Fibroblast of villous mesenchyme (primary cell): Measurements from ENCODE around the gene SORBS1. TPM values are rescaled to one million over a fixed set of nuclear protein-coding genes. Genes with fewer than 3 reads are reported as not detected.

ENCODE experiments used
- DNase-seq: peaks from one replicate; pipeline ENCODE4 v3.0.0-alpha.2; 2010; ENCODE audit warnings: low read depth
- H3K4me3 ChIP-seq: 2 replicates; pipeline ENCODE4 v1.5.1; 2011; ENCODE audit warnings: low read depth, mild to moderate bottlenecking, low read length
- CTCF ChIP-seq: IDR thresholded peaks from 2 replicates; pipeline ENCODE4 v1.5.1; 2012; ENCODE audit warnings: low read depth, mild to moderate bottlenecking, low read length; ENCODE audit not compliant: insufficient read depth
- total RNA-seq: library from RNA; depleted of rRNA; stranded (reverse); fragments of >200 nt; gene quantifications from 2 replicates; pipeline ENCODE4 v1.2.3, GENCODE V29; 2012

Gene SORBS1
- total RNA-seq, 1 donor: 8.2 TPM

- no peak for DNase-seq
- no peak overlapping the region for H3K4me3 ChIP-seq
- TF ChIP-seq CTCF: no peak
Measured at GRCh38 chr10:95513941-95514392, 47.2 kb downstream of the SORBS1 start.

- no peak for TF ChIP-seq CTCF
- no peak for DNase-seq
- no peak overlapping the region for H3K4me3 ChIP-seq
Measured at GRCh38 chr10:95513008-95513589, 48.1 kb downstream of the SORBS1 start.

DNA sequence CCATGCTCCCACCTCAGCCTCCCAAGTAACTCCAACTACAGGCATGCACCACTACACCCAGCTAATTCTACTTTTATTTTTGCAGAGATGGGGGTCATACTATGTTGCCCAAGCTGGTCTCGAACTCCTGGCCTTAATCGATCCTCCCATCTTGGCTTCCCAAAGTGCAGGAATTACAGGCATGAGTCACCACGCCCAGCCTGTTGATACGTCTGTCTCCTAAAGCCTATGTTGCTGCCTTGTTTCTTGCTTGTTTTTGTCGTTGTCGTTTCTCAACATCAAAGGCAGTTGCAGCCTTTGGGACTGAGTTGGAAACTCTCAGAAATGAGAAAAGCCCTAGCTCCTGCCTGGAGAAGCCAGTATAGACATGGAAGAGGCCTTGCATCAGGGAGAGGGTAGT, 49.9 kb downstream of the SORBS1 start:
- H3K4me3 ChIP-seq: no peak overlapping the region
- no peak for TF ChIP-seq CTCF

GRCh38 chr10:95509251-95509650, 51.9 kb downstream of the SORBS1 start:
- DNase-seq: no peak
- no peak for TF ChIP-seq CTCF
- no peak overlapping the region for H3K4me3 ChIP-seq

More for the DNA sequence above, 49.9 kb downstream of the SORBS1 start:
- DNase-seq: no peak

- peak overlapping the region; percentile 15 for H3K4me3 ChIP-seq
- peak; percentile 69 for DNase-seq
- TF ChIP-seq CTCF: no peak
Measured at GRCh38 chr10:95508730-95509129, 52.4 kb downstream of the SORBS1 start.

GRCh38 chr10:95506056-95506737, 55.0 kb downstream of the SORBS1 start:
- no peak for TF ChIP-seq CTCF
- no peak for DNase-seq
- no peak overlapping the region for H3K4me3 ChIP-seq
